ENCODE measurements around the gene SORL1. TPM values are rescaled to one million over a fixed set of nuclear protein-coding genes. Genes with fewer than 3 reads are reported as not detected.

The SORL1 gene
- total RNA-seq, 4 donors from 2014 or later = 3.0 to 12.3 (median 8.1) TPM

DNA sequence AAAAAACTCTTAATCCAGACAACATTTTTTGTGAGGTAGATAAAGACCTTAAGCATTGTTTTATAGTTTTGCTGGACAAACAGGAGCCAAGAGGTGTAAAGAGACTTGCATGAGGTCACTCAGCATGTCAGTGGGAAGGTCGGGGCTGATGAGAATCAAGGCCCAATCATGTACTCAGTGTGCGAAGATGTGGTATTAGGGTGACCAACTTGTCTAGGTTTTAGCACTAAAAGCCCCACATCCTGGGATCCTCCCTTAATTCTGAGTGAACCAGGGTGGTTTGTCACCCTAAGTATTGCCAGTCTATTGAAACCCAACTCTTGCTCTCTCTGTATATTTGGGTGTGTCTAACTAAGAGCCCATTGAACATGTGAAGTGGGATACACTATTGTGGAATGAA is 20.2 kb downstream of the SORL1 start:
- Histone ChIP-seq H3K36me3 (no peaks in the 10 kb centered on the region), H3K9me3 (no peaks in the 10 kb centered on the region), H3K27me3 (no peaks in the 10 kb centered on the region), H3K4me1 (peaks cover 6 to 25% (median 22%) of the 10 kb centered on the region in 4 donors), H3K4me3 (no peak overlapping the region), H3K27ac (replicated peaks in 1 of 4) (no peak overlapping the region)
- intact Hi-C loops (cut with DNase I) = no loop called here
- 95% methylated on average over 2 of the region's 2 CpGs for WGBS
- TF ChIP-seq POLR2AphosphoS5 (IDR thresholded peaks at IDR 0.05) = no peak
- TF ChIP-seq, protein P1, sequence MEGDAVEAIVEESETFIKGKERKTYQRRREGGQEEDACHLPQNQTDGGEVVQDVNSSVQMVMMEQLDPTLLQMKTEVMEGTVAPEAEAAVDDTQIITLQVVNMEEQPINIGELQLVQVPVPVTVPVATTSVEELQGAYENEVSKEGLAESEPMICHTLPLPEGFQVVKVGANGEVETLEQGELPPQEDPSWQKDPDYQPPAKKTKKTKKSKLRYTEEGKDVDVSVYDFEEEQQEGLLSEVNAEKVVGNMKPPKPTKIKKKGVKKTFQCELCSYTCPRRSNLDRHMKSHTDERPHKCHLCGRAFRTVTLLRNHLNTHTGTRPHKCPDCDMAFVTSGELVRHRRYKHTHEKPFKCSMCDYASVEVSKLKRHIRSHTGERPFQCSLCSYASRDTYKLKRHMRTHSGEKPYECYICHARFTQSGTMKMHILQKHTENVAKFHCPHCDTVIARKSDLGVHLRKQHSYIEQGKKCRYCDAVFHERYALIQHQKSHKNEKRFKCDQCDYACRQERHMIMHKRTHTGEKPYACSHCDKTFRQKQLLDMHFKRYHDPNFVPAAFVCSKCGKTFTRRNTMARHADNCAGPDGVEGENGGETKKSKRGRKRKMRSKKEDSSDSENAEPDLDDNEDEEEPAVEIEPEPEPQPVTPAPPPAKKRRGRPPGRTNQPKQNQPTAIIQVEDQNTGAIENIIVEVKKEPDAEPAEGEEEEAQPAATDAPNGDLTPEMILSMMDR (IDR thresholded peaks at IDR 0.05) = no peak
- TF ChIP-seq EP300 (IDR thresholded peaks at IDR 0.05) = no peak
- no peak for TF ChIP-seq POLR2A (IDR thresholded peaks at IDR 0.05; ENCODE audit: low read depth)
- no peak for DNase-seq (ENCODE audit: extremely low spot score)

DNA sequence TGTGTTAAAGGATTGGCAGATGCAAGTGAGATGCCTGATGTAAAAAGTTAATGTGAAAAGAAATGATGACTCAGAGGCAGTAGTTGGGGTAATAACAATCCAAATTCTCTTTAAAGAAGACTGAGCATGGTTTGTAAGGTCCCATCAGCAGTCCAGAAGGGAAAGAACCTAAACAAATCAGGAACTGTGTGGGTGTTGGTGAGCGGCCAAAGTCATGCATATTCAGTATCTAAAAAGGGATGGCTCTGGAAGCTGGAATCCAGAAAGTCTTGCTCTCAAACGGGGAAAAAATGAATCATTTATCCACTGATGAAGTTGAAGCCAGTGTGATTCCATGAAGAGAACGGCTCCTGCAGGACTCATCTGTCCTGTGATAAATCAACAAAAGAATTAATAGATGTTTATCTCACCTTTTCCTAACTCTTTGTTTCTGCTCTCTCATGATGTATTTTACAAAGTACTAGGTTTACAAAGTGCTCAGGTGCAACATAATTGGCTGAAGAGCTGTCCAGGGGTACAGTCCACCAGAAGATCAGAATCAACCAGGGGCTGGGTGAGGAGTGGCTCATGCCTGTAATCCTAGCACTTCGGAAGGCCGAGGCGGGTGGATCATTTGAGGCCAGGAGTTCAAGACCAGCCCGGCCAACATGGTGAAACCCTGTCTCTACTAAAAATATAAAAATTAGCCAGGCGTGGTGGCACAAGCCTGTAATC is 21.1 kb downstream of the SORL1 start:
- H3K27ac ChIP-seq (replicated peaks in 1 of 4) = peak overlapping the region in 1 of 4 donors; percentile 34
- WGBS = 68% methylated on average over 8 of the region's 8 CpGs
- no peaks in the 10 kb centered on the region for H3K9me3 ChIP-seq
- H3K4me3 ChIP-seq = no peak overlapping the region
- DNase-seq (ENCODE audit: extremely low spot score) = no peak
- no peaks in the 10 kb centered on the region for H3K27me3 ChIP-seq
- H3K36me3 ChIP-seq = no peaks in the 10 kb centered on the region
- H3K4me1 ChIP-seq = peaks cover 0 to 16% (median 13%) of the 10 kb centered on the region in 4 donors
- TF ChIP-seq POLR2AphosphoS5 (IDR thresholded peaks at IDR 0.05) (no peak), EP300 (IDR thresholded peaks at IDR 0.05) (no peak)
- TF ChIP-seq, protein P1 (IDR thresholded peaks at IDR 0.05) = no peak
- intact Hi-C loops (cut with DNase I) = no loop called here

DNA sequence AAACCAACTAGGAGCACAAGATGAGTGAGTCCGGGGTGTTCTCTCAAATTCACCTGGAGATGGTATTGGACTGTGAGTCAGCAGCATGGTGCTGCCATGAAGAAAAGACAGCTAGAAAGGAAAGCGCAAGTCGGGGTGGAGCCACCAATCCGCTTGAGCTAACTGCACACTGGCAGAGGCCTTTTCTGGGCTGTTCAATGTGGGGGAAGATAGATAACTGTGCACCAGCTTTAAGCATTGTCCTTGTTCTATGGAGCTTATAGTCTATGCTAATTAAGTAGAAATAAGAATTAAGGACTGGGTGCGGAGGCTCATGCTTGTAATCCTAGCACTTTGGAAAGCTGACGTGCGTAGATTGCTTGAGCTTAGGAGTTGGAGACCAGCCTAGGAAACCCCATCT is 22.6 kb downstream of the SORL1 start:
- TF ChIP-seq POLR2AphosphoS5 (IDR thresholded peaks at IDR 0.05) (no peak), POLR2A (IDR thresholded peaks at IDR 0.05; ENCODE audit: low read depth) (no peak)
- WGBS = 98% methylated on average over 7 of the region's 7 CpGs
- intact Hi-C loops (cut with DNase I) = no loop called here

DNA sequence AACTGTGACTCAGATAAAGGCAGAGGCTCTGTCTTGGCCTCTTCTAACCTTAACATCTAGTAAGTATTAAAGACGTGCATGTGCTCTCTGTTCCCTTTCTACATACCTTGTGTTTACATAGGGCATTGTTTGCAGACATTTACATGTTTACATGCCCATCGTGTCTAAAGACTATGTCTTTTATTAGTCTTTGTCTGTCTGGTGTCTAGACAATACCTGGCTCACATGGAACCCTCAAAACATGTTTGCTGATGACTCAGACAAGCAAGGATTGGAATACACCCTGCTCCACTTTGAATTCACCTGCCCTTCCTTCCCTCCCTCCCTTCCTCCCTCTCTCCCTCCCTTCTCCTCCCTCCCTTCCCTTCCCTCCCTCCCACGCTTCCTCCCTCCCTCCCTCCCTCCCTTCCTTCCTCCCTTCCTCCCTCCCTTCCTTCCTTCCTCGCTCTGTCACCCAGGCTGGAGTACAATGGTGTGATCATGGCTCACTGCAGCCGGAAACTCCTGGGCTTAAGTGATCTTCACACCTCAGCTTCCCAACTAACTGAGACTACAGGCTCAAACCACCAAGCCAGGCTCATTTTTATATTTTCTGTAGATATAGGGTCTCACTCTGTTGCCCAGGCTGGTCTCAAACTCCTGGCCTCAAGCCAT is 24.4 kb downstream of the SORL1 start:
- peaks cover 0 to 12% (median 10%) of the 10 kb centered on the region in 4 donors for H3K4me1 ChIP-seq
- 71% methylated on average over 5 of the region's 5 CpGs for WGBS
- no peaks in the 10 kb centered on the region for H3K9me3 ChIP-seq
- no peak for DNase-seq (ENCODE audit: extremely low spot score)
- TF ChIP-seq POLR2AphosphoS5 (IDR thresholded peaks at IDR 0.05) (no peak), EP300 (IDR thresholded peaks at IDR 0.05) (no peak), POLR2A (IDR thresholded peaks at IDR 0.05; ENCODE audit: low read depth) (no peak)
- TF ChIP-seq, protein P1 (IDR thresholded peaks at IDR 0.05) = no peak
- H3K36me3 ChIP-seq = peaks cover 0 to 4% (median 0%) of the 10 kb centered on the region in 4 donors
- H3K27me3 ChIP-seq = no peaks in the 10 kb centered on the region
- H3K4me3 ChIP-seq = no peak overlapping the region
- H3K27ac ChIP-seq (replicated peaks in 1 of 4) = no peak overlapping the region
- intact Hi-C loops (cut with DNase I) = no loop called here

More for the DNA sequence above, 22.6 kb downstream of the SORL1 start:
- peaks cover 0 to 4% (median 0%) of the 10 kb centered on the region in 4 donors for H3K36me3 ChIP-seq
- peaks cover 0 to 12% (median 10%) of the 10 kb centered on the region in 4 donors for H3K4me1 ChIP-seq
- H3K27ac ChIP-seq (replicated peaks in 1 of 4) = no peak overlapping the region
- H3K9me3 ChIP-seq = no peaks in the 10 kb centered on the region
- no peak for DNase-seq (ENCODE audit: extremely low spot score)
- H3K4me3 ChIP-seq = no peak overlapping the region
- no peaks in the 10 kb centered on the region for H3K27me3 ChIP-seq

DNA sequence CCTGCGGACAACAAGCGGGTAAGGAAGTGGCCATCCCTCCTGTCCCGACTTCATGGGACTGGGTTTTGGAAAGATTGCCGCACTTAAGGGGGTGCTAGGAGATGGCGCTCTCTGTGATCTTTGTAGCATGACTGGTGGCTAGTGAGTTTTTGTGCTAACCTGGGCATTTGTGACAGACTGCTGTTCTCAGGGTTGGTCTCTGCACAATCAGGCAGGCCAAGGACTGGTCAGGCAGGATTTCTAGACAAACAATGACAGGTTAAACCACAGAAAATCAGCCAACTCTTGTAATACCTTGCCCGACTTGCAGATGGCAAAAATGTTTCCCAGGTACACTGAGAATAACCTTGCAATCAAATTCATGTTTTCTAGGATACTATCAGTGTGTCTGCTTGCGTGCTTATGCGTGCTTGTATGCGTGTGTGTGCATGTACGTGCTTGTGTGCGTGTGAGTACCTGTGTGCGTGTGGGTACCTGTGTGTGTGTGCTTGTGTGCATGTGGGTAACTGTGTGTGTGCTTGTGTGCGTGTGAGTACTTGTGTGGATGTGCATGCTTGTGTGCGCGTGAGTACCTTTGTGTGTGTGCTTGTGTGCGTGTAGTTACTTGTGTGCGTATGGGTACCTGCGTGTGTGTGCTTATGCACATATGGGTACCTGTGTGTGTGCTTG is 26.2 kb downstream of the SORL1 start:
- Histone ChIP-seq H3K36me3 (peaks cover 0 to 4% (median 0%) of the 10 kb centered on the region in 4 donors), H3K4me3 (no peak overlapping the region), H3K27me3 (no peaks in the 10 kb centered on the region), H3K27ac (replicated peaks in 1 of 4) (no peak overlapping the region), H3K4me1 (peaks cover 0 to 2% (median under 1%) of the 10 kb centered on the region in 4 donors), H3K9me3 (no peaks in the 10 kb centered on the region)
- 96% methylated on average over 18 of the region's 18 CpGs for WGBS
- DNase-seq (ENCODE audit: extremely low spot score) = no peak
- TF ChIP-seq POLR2A (IDR thresholded peaks at IDR 0.05; ENCODE audit: low read depth) (no peak), EP300 (IDR thresholded peaks at IDR 0.05) (no peak), POLR2AphosphoS5 (IDR thresholded peaks at IDR 0.05) (no peak)
- TF ChIP-seq, protein P1 (IDR thresholded peaks at IDR 0.05) = no peak
- intact Hi-C loops (cut with DNase I) = no loop called here
